Measurements from ENCODE around the gene CHMP4A. TPM values are rescaled to one million over a fixed set of nuclear protein-coding genes. Genes with fewer than 3 reads are reported as not detected.
A peak's percentile ranks its signal among the peaks of the same experiment; 100 is the strongest.

The CHMP4A gene
- total RNA-seq, 1 experiment from 2014 or later, result 58.3 TPM

DNA sequence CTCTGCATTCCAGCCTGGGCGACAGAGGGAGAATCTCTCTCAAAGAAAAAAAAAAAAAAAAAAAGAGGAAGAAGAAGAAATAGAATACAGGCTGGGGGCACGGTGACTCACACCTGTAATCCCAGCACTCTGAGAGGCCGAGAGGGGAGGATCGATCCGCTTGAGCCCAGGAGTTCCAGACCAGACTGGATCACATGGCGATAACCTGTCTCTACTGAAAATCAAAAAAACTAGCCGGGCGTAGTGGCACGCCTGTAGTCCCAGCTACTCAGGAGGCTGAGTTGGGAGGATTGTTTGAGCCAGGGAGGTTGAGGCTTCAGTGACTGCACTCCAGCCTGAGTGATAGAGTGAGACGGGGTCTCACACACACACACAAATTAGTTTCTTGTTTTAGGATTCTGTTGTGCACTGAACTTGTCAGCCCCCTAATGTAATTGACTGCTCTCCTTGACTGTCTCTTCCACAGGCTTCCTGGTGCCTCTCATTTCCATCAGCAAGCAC lies 30.1 kb upstream of the CHMP4A start:
- Histone ChIP-seq H3K27me3 (ENCODE audit: low read length) (no peaks in the 10 kb centered on the region), H2AFZ (ENCODE audit: low read length) (peak overlapping the region; percentile 89), H3K9ac (ENCODE audit: low read length) (peak overlapping the region; percentile 88), H4K20me1 (ENCODE audit: low read length) (0 out of 2 replicates have a peak, but pooled peaks cover 3% of the 10 kb centered on the region), H3K4me3 (ENCODE audit: low read length) (peak overlapping the region; percentile 76), H3K27ac (ENCODE audit: low read length) (peak overlapping the region; percentile 92), H3K4me2 (ENCODE audit: low read length) (peak overlapping the region; percentile 91), H3F3A (ENCODE audit: low read length, unreplicated experiment) (no peaks in the 10 kb centered on the region), H3K36me3 (ENCODE audit: low read depth, low read length) (peaks cover 24% of the 10 kb centered on the region; the same call in 1 of the 2 replicates), H3K4me1 (ENCODE audit: insufficient read depth, low read length) (peaks cover 37% of the 10 kb centered on the region), H3K9me2 (replicated peaks; ENCODE audit: low read length) (no peaks in the 10 kb centered on the region), H3K79me2 (ENCODE audit: low read length) (peaks cover 26% of the 10 kb centered on the region), H3K9me3 (ENCODE audit: low read length) (no peaks in the 10 kb centered on the region)
- peak; percentile 21 for DNase-seq
- ChIA-PET CTCF (interaction anchor here (0.6 to 2.6 kb wide), 2 partner anchors 54 to 64 kb away, joined by 3 to 55 read pairs; partner anchors contain the start of gene CIDEB), POLR2A (ENCODE audit: unreplicated experiment) (no interaction called here)
- TF ChIP-seq EZH2 (IDR thresholded peaks at IDR 0.05; ENCODE audit: low read length, unreplicated experiment) (no peak), EZH2phosphoT487 (IDR thresholded peaks at IDR 0.05; ENCODE audit: borderline replicate concordance, low read length) (no peak)
- TF ChIP-seq, protein P1, sequence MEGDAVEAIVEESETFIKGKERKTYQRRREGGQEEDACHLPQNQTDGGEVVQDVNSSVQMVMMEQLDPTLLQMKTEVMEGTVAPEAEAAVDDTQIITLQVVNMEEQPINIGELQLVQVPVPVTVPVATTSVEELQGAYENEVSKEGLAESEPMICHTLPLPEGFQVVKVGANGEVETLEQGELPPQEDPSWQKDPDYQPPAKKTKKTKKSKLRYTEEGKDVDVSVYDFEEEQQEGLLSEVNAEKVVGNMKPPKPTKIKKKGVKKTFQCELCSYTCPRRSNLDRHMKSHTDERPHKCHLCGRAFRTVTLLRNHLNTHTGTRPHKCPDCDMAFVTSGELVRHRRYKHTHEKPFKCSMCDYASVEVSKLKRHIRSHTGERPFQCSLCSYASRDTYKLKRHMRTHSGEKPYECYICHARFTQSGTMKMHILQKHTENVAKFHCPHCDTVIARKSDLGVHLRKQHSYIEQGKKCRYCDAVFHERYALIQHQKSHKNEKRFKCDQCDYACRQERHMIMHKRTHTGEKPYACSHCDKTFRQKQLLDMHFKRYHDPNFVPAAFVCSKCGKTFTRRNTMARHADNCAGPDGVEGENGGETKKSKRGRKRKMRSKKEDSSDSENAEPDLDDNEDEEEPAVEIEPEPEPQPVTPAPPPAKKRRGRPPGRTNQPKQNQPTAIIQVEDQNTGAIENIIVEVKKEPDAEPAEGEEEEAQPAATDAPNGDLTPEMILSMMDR (conservative IDR thresholded peaks at IDR 0.05; ENCODE audit: low read depth, low read length), result no peak
- ATAC-seq, result no peak
- intact Hi-C loops (cut with micrococcal nuclease), result loop anchor here (1.0 to 2.0 kb wide), 3 partner anchors 27 to 187 kb away; partner anchors contain the start of gene RABGGTA
- no TSS peak for BruUV-seq (replicated peaks)

DNA sequence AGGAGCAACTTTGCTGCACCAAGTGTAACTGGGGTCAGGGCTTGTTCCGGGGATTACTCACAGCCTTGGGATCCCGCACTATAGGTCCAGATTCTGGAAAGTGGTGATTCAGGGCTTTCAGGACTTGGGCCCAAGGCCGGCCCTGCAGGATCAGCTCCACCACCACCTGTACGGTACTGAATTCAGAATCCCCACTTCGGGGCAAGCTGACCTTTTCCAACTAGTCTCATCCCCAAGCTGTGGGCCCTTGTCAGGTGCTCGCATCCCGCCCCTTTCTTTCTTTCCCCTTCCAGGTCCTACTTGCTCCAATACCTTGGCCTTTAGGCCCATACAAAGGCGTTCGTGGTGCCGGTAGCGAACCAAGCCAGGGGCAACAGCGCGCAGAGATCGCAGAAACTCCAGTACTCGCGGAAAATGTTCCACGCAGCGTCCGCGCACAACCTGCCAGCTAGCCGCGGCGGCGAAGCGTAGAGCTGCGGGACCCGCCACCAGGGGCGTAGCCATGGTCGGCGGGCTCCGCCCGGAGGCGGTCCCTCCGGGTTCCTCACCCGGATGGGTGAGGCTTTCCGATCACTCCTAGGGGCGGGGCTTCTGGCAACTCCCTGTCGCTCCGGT lies 28.6 kb upstream of the CHMP4A start:
- CTCF ChIA-PET, result interaction anchor here (0.6 to 2.6 kb wide), 10 partner anchors 26 to 200 kb away, joined by 3 to 55 read pairs (median 4); partner anchors contain the start of genes CHMP4A, CIDEB, MDP1 and RABGGTA
- Histone ChIP-seq H2AFZ (ENCODE audit: low read length) (peak overlapping the region; percentile 89), H3K9ac (ENCODE audit: low read length) (peak overlapping the region; percentile 88), H3F3A (ENCODE audit: low read length, unreplicated experiment) (no peaks in the 10 kb centered on the region), H3K9me2 (replicated peaks; ENCODE audit: low read length) (no peaks in the 10 kb centered on the region), H4K20me1 (ENCODE audit: low read length) (0 out of 2 replicates have a peak, but pooled peaks cover 3% of the 10 kb centered on the region), H3K4me2 (ENCODE audit: low read length) (peak overlapping the region; percentile 91), H3K27ac (ENCODE audit: low read length) (peak overlapping the region; percentile 92), H3K9me3 (ENCODE audit: low read length) (no peaks in the 10 kb centered on the region), H3K4me3 (ENCODE audit: low read length) (peak overlapping the region; percentile 76), H3K4me1 (ENCODE audit: insufficient read depth, low read length) (peaks cover 42% of the 10 kb centered on the region), H3K36me3 (ENCODE audit: low read depth, low read length) (peaks cover 36% of the 10 kb centered on the region), H3K79me2 (ENCODE audit: low read length) (peaks cover 26% of the 10 kb centered on the region), H3K27me3 (ENCODE audit: low read length) (no peaks in the 10 kb centered on the region)
- DNase-seq (peak; percentile 95), ATAC-seq (peak; percentile 87)
- TSS peak; percentile 49 for BruUV-seq (replicated peaks)
- TF ChIP-seq EZH2phosphoT487 (IDR thresholded peaks at IDR 0.05; ENCODE audit: borderline replicate concordance, low read length), result no peak
- TF ChIP-seq EZH2 (IDR thresholded peaks at IDR 0.05; ENCODE audit: low read length, unreplicated experiment), result no peak
- TF ChIP-seq, protein P1 (conservative IDR thresholded peaks at IDR 0.05; ENCODE audit: low read depth, low read length), result 0 out of 2 replicates have a peak, but pooled peaks have one; percentile 27
- intact Hi-C loops (cut with micrococcal nuclease), result loop anchor here (1.0 to 2.0 kb wide), 4 partner anchors 10 to 189 kb away; partner anchors contain the start of genes GMPR2, NEDD8, RABGGTA and TM9SF1
- POLR2A ChIA-PET (ENCODE audit: unreplicated experiment), result interaction anchor here (0.6 to 1.3 kb wide), 10 partner anchors 27 to 95 kb away, joined by 3 to 16 read pairs (median 4); partner anchors contain the start of genes CIDEB, DHRS1, NOP9 and PSME2
